OCI-LY7 (cell line): ENCODE data around the gene FAM89B. TPM values are rescaled to one million over a fixed set of nuclear protein-coding genes. Genes with fewer than 3 reads are reported as not detected.

Experiments used
- BruUV-seq: library from RNA; stranded (reverse); fragments of 400-500 nt; replicated peaks from 2 replicates; lab custom pipeline; 2021; lab: Mats Ljungman, UMichigan
- CTCF ChIA-PET: fragments of 300-600 bp; sonication (Branson Sonifier 250); formaldehyde crosslinking; loops from one replicate; lab custom pipeline; 2022; ENCODE audit warnings: antibody characterized with exemption; ENCODE audit not compliant: unreplicated experiment; lab: Charles Lee
- POLR2A ChIA-PET: fragments of 300-600 bp; sonication (Branson Sonifier 250); formaldehyde crosslinking; loops from one replicate; lab custom pipeline; 2022; ENCODE audit warnings: antibody characterized with exemption; lab: Charles Lee
- DNase-seq: peaks from one replicate; pipeline ENCODE4 v3.0.0-alpha.2; 2015; ENCODE audit warnings: low spot score
- H2AFZ ChIP-seq: fragments of 200-600 bp; sonication (generic), shearing (Covaris generic); 2 replicates; pipeline ENCODE4 v1.6.1; 2014; ENCODE audit warnings: mild to moderate bottlenecking, antibody characterized with exemption, low read length, moderate library complexity
- H3K27ac ChIP-seq: fragments of 200-600 bp; sonication (generic); 2 replicates; pipeline ENCODE4 v1.5.1; 2014; ENCODE audit warnings: mixed run types, low read depth, mild to moderate bottlenecking, moderate library complexity, low read length, inconsistent platforms; ENCODE audit not compliant: poor library complexity, severe bottlenecking
- H3K36me3 ChIP-seq: fragments of 200-600 bp; sonication (generic); 2 replicates; pipeline ENCODE4 v1.6.1; 2014; ENCODE audit warnings: mild to moderate bottlenecking, antibody characterized with exemption, low read length, moderate library complexity, mixed read lengths; ENCODE audit not compliant: insufficient read depth
- H3K4me1 ChIP-seq: fragments of 200-600 bp; sonication (generic); 2 replicates; pipeline ENCODE4 v1.5.1; 2014; ENCODE audit warnings: mild to moderate bottlenecking, low read length; ENCODE audit not compliant: insufficient read depth, poor library complexity, severe bottlenecking
- H3K4me2 ChIP-seq: fragments of 200-600 bp; sonication (generic); 2 replicates; pipeline ENCODE4 v1.6.1; 2014; ENCODE audit warnings: mild to moderate bottlenecking, low read length
- H3K4me3 ChIP-seq: fragments of 200-600 bp; sonication (generic); 2 replicates; pipeline ENCODE4 v1.5.1; 2014; ENCODE audit warnings: mild to moderate bottlenecking, low read depth, low read length; ENCODE audit not compliant: poor library complexity, severe bottlenecking
- H3K79me2 ChIP-seq: fragments of 200-600 bp; sonication (generic); 2 replicates; pipeline ENCODE4 v1.6.1; 2016; ENCODE audit warnings: low read depth, mild to moderate bottlenecking, low read length, moderate library complexity, mixed read lengths; ENCODE audit not compliant: insufficient read depth
- H3K9me2 ChIP-seq: fragments of 200-600 bp; sonication (generic); 2 replicates; pipeline ENCODE4 v1.6.1; 2016; ENCODE audit warnings: mild to moderate bottlenecking, low read length, mixed read lengths; ENCODE audit not compliant: insufficient read depth
- H3K9me3 ChIP-seq: fragments of 200-600 bp; sonication (generic); 2 replicates; pipeline ENCODE4 v1.6.1; 2014; ENCODE audit warnings: mild to moderate bottlenecking, mixed run types, low read length, mixed read lengths
- H4K20me1 ChIP-seq: fragments of 200-600 bp; sonication (generic); 2 replicates; pipeline ENCODE4 v1.6.1; 2014; ENCODE audit warnings: mild to moderate bottlenecking, antibody characterized with exemption, low read length, moderate library complexity, mixed read lengths; ENCODE audit not compliant: insufficient read depth
- CTCF ChIP-seq: fragments of 200-600 bp; sonication (generic); conservative IDR thresholded peaks from 2 replicates; pipeline ENCODE4 v1.5.1; 2014; ENCODE audit warnings: mild to moderate bottlenecking, antibody characterized with exemption, low read length, moderate library complexity, mixed read lengths
- EZH2phosphoT487 ChIP-seq: fragments of 200-600 bp; sonication (generic); IDR thresholded peaks from 2 replicates; pipeline ENCODE4 v1.6.1; 2018; ENCODE audit warnings: low read depth, borderline replicate concordance, mild to moderate bottlenecking, mixed run types, antibody characterized with exemption, low read length, moderate library complexity, mixed read lengths
- intact Hi-C: fragments of 100-400 bp; cut with micrococcal nuclease; formaldehyde crosslinking; loops from one replicate; pipeline ENCODE4 v1.10.0; 2022; ENCODE audit not compliant: unreplicated experiment
- total RNA-seq, 2 experiments: library from RNA; depleted of rRNA in 1 of 2; stranded (reverse); fragments of >200 nt in 1 of 2; shearing (Covaris generic) in 1 of 2; gene quantifications; 2 replicates each; pipeline ENCODE4 v1.2.3, GENCODE V29; 2014 to 2022

The FAM89B gene
- total RNA-seq, 2 experiments from 2014 or later: 17.9 to 26.4 TPM

DNA sequence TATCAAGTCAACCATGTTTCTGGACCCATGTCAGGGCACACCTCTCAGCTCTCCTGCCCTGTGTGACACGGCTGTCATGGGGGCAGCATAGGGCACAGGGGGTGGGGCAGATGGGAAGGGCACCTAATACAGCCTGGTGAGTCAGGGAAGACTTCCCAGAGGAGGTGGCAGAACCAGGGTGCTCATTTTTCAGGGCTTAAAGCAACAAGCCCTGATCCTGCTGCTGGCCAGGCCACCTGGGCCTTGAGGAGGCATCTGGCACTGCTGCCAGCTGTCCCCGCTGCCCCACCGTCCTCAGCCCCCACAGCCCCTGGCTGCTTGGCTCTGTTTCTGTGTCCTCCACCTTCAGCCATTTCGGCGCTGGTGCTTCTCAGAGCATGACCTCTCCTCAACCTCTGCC is 37.3 kb downstream of the FAM89B start:
- H3K4me2 ChIP-seq: no peak overlapping the region
- no peak overlapping the region for H3K27ac ChIP-seq
- TF ChIP-seq EZH2phosphoT487: no peak
- no peak for TF ChIP-seq CTCF
- intact Hi-C loops: no loop called here
- H3K79me2 ChIP-seq: peaks cover 23% of the 10 kb centered on the region; the same call in 1 of the 2 replicates
- H3K4me1 ChIP-seq: peaks cover 32% of the 10 kb centered on the region
- H3K4me3 ChIP-seq: no peak overlapping the region
- no peak overlapping the region for H2AFZ ChIP-seq
- H3K9me3 ChIP-seq: no peaks in the 10 kb centered on the region
- POLR2A ChIA-PET: no interaction called here
- no TSS peak for BruUV-seq
- no peaks in the 10 kb centered on the region for H4K20me1 ChIP-seq
- no peaks in the 10 kb centered on the region for H3K9me2 ChIP-seq
- DNase-seq: no peak
- CTCF ChIA-PET: no interaction called here
- H3K36me3 ChIP-seq: peaks cover 29% of the 10 kb centered on the region

- TF ChIP-seq CTCF (no peak), EZH2phosphoT487 (no peak)
- Histone ChIP-seq H2AFZ (no peak overlapping the region), H3K27ac (no peak overlapping the region), H3K4me2 (no peak overlapping the region), H3K9me3 (no peaks in the 10 kb centered on the region), H3K36me3 (peaks cover 22% of the 10 kb centered on the region), H3K4me1 (peaks cover 32% of the 10 kb centered on the region), H3K79me2 (peaks cover 23% of the 10 kb centered on the region; the same call in 1 of the 2 replicates), H3K4me3 (no peak overlapping the region), H3K9me2 (no peaks in the 10 kb centered on the region), H4K20me1 (no peaks in the 10 kb centered on the region)
- ChIA-PET POLR2A (interaction anchor here (0.7 kb wide), 1 partner anchor 11 kb away, joined by 3 read pairs; no protein-coding TSS in a partner anchor), CTCF (interaction anchor here (0.6 kb wide), 1 partner anchor 17 kb away, joined by 3 read pairs; no protein-coding TSS in a partner anchor)
- BruUV-seq: no TSS peak
- no peak for DNase-seq
- intact Hi-C loops: no loop called here
These were observed 38.1 kb downstream of the FAM89B start for GRCh38 chr11:65610404-65610803.

GRCh38 chr11:65611028-65611757 is 38.9 kb downstream of the FAM89B start:
- intact Hi-C loops: no loop called here
- Histone ChIP-seq H3K27ac (no peak overlapping the region), H3K9me3 (no peaks in the 10 kb centered on the region), H2AFZ (no peak overlapping the region), H3K9me2 (no peaks in the 10 kb centered on the region), H3K4me3 (no peak overlapping the region), H3K79me2 (peaks cover 27% of the 10 kb centered on the region), H3K36me3 (peaks cover 14% of the 10 kb centered on the region), H3K4me2 (peak overlapping the region; percentile 88; the same call in 1 of the 2 replicates), H4K20me1 (no peaks in the 10 kb centered on the region), H3K4me1 (peaks cover 32% of the 10 kb centered on the region)
- CTCF ChIA-PET: no interaction called here
- POLR2A ChIA-PET: no interaction called here
- no TSS peak for BruUV-seq
- TF ChIP-seq EZH2phosphoT487: no peak
- no peak for DNase-seq
